Activated CD8-positive, alpha-beta T cell treated with anti-CD3 and anti-CD28 coated beads for 36 hours (primary cell): ENCODE results near the gene SPEF2. TPM values are rescaled to one million over a fixed set of nuclear protein-coding genes. Genes with fewer than 3 reads are reported as not detected.

Experiments used
- ATAC-seq: fragments of 200-7000 bp; cut with Tn5 transposase; one replicate; pipeline ENCODE4 v1.10.0; 2021; ENCODE audit warnings: mild to moderate bottlenecking, moderate library complexity
- CTCF ChIA-PET: fragments of 350-600 bp; sonication (Branson Sonifier 250); formaldehyde crosslinking; loops from one replicate; lab custom pipeline; 2021; ENCODE audit warnings: antibody characterized with exemption; lab: Charles Lee
- POLR2A ChIA-PET: fragments of 350-600 bp; sonication (Branson Sonifier 250); formaldehyde crosslinking; loops from one replicate; lab custom pipeline; 2021; ENCODE audit warnings: antibody characterized with exemption; lab: Charles Lee
- DNase-seq: peaks from one replicate; pipeline ENCODE4 v3.0.0-alpha.2; 2020
- H3K27ac Mint-ChIP-seq: one replicate; pipeline ENCODE4 v1.8.0; 2021; ENCODE audit warnings: mild to moderate bottlenecking, mixed read lengths
- H3K27me3 Mint-ChIP-seq: one replicate; pipeline ENCODE4 v1.8.0; 2021; ENCODE audit warnings: mixed read lengths
- H3K36me3 Mint-ChIP-seq: one replicate; pipeline ENCODE4 v1.8.0; 2021; ENCODE audit warnings: low read depth, mixed read lengths
- H3K4me1 Mint-ChIP-seq: one replicate; pipeline ENCODE4 v1.8.0; 2021; ENCODE audit warnings: low read depth, mixed read lengths
- H3K4me3 Mint-ChIP-seq: one replicate; pipeline ENCODE4 v1.8.0; 2021; ENCODE audit warnings: mild to moderate bottlenecking, moderate library complexity, mixed read lengths
- H3K9me3 Mint-ChIP-seq: one replicate; pipeline ENCODE4 v1.8.0; 2021; ENCODE audit warnings: mixed read lengths
- intact Hi-C: fragments of 100-400 bp; cut with micrococcal nuclease; formaldehyde crosslinking; loops from one replicate; pipeline ENCODE4 v1.10.0; 2022
- total RNA-seq, 2 experiments: library from RNA; stranded (reverse); gene quantifications; one replicate each; pipeline ENCODE4 v1.2.3, GENCODE V29; 2021
- TF ChIP-seq, protein P1 (sequence below): fragments of 200-600 bp; IDR thresholded peaks from one replicate; pipeline ENCODE4 v1.8.0; 2022; ENCODE audit warnings: antibody characterized with exemption, mild to moderate bottlenecking

Gene SPEF2
- total RNA-seq, 2 experiments from 2014 or later: 8.4 to 9.9 TPM

DNA sequence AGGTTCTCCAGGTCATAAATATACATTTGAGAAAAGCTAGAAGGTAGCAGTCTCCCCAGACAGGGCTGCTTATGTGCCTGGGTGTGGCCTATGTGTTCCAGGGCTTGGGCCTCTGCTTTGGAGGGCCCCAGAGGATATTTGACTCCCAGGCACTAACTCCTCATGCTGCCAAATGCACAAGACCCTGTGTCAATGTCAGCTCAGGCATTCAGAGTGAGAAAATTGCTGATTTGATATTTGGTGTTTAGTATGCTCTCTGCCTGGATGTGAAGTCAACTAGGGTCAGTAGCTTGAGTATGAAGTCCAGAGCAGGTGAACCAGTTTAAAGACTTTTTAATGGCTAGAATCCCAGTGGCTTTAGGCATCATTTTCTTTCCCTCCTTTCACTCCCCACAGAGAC lies 181.5 kb downstream of the SPEF2 start:
- ChIA-PET CTCF (interaction anchor here (1.1 to 1.6 kb wide), 2 partner anchors 18 to 22 kb away, joined by 3 to 4 read pairs; no protein-coding TSS in a partner anchor), POLR2A (interaction anchor here (1.1 to 3.5 kb wide), 4 partner anchors 32 to 127 kb away, joined by 3 to 16 read pairs (median 3); no protein-coding TSS in a partner anchor)
- TF ChIP-seq, protein P1, sequence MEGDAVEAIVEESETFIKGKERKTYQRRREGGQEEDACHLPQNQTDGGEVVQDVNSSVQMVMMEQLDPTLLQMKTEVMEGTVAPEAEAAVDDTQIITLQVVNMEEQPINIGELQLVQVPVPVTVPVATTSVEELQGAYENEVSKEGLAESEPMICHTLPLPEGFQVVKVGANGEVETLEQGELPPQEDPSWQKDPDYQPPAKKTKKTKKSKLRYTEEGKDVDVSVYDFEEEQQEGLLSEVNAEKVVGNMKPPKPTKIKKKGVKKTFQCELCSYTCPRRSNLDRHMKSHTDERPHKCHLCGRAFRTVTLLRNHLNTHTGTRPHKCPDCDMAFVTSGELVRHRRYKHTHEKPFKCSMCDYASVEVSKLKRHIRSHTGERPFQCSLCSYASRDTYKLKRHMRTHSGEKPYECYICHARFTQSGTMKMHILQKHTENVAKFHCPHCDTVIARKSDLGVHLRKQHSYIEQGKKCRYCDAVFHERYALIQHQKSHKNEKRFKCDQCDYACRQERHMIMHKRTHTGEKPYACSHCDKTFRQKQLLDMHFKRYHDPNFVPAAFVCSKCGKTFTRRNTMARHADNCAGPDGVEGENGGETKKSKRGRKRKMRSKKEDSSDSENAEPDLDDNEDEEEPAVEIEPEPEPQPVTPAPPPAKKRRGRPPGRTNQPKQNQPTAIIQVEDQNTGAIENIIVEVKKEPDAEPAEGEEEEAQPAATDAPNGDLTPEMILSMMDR: no peak
- no peaks in the 10 kb centered on the region for H3K27me3 Mint-ChIP-seq
- no peak for DNase-seq
- H3K4me3 Mint-ChIP-seq: no peak overlapping the region
- no peak for ATAC-seq
- H3K36me3 Mint-ChIP-seq: peaks cover 7% of the 10 kb centered on the region
- no peaks in the 10 kb centered on the region for H3K9me3 Mint-ChIP-seq
- peak overlapping the region; percentile 36 for H3K27ac Mint-ChIP-seq
- peaks cover 69% of the 10 kb centered on the region for H3K4me1 Mint-ChIP-seq
- intact Hi-C loops: no loop called here

DNA sequence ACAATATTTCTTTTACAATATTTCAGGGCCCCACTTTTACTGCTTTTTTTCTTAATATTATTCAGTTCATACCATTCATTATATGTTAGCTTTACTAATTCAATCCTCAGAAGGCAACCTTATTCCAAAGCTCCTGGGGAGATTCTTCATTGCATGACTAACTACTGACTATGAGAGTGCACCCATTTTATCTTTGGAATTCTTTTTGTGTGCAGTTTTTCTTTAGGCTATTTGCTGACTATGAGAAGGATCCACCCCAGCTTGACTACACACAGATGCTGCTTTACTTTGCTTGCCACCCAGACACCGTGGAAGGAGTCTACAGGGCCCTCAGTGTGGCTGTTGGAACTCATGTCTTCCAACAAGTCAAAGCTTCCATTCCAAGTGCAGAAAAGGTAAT lies 182.1 kb downstream of the SPEF2 start:
- TF ChIP-seq, protein P1: no peak
- no peaks in the 10 kb centered on the region for H3K27me3 Mint-ChIP-seq
- ATAC-seq (no peak), DNase-seq (no peak)
- ChIA-PET POLR2A (interaction anchor here (1.1 to 3.5 kb wide), 4 partner anchors 32 to 63 kb away, joined by 3 to 16 read pairs (median 3); no protein-coding TSS in a partner anchor), CTCF (interaction anchor here (1.1 kb wide), 1 partner anchor 22 kb away, joined by 4 read pairs; no protein-coding TSS in a partner anchor)
- peaks cover 7% of the 10 kb centered on the region for H3K36me3 Mint-ChIP-seq
- peaks cover 69% of the 10 kb centered on the region for H3K4me1 Mint-ChIP-seq
- H3K4me3 Mint-ChIP-seq: no peak overlapping the region
- intact Hi-C loops: no loop called here
- peak overlapping the region; percentile 36 for H3K27ac Mint-ChIP-seq
- no peaks in the 10 kb centered on the region for H3K9me3 Mint-ChIP-seq

DNA sequence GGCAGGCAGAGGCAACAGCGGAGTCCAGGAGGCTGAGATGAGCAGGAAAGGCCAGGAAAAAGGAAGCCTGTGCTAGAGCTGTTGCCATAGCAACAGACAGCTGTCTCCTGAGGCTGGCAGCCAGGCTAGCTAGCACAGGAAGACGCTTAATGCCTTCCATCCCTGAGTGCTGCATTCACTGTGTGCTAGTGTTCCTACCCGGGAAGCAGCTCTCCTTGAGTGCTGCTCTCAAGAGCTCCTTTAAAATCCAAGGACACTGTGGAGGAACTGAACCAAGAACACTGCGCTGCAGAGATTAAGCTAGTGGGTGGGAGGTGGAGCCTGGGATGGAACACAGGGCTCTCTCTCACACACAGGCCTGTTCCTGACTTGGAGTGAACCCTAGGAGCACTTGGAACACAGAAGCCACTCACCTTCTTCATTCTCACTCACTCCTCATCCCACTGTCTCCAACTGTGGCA lies 185.6 kb downstream of the SPEF2 start:
- ATAC-seq (peak; percentile 43), DNase-seq (no peak)
- H3K36me3 Mint-ChIP-seq: peaks cover 10% of the 10 kb centered on the region
- CTCF ChIA-PET: interaction anchor here (1.8 to 2.1 kb wide), 2 partner anchors 10 to 121 kb away, joined by 7 to 13 read pairs; no protein-coding TSS in a partner anchor
- peak overlapping the region; percentile 69 for H3K27ac Mint-ChIP-seq
- H3K9me3 Mint-ChIP-seq: no peaks in the 10 kb centered on the region
- H3K27me3 Mint-ChIP-seq: no peaks in the 10 kb centered on the region
- H3K4me3 Mint-ChIP-seq: no peak overlapping the region
- peaks cover 65% of the 10 kb centered on the region for H3K4me1 Mint-ChIP-seq
- TF ChIP-seq, protein P1: no peak
- intact Hi-C loops: no loop called here
- POLR2A ChIA-PET: interaction anchor here (1.2 to 2.7 kb wide), 5 partner anchors 9 to 53 kb away, joined by 6 to 26 read pairs (median 7); partner anchors contain the start of gene IL7R

DNA sequence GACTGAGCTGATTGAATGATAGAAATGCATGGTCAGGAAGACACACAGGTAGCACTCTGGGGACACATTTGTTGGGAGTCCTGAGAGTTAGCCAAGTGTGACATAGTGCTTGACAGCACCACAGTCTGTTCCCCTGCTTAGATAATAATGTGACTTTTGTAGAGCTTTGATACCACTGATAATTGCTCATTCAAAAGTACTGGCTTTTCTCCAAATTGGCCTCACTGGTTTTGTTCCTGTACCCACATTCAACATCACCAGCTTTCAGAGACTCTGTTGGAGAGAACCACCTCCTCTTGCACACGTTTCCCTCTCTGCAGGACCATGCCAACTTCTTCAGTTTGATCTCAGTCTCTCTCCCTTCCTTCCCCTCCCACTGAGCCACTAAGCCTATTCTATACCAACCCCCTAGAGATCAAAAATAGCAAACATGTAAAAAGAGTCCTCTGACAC lies 186.6 kb downstream of the SPEF2 start:
- H3K9me3 Mint-ChIP-seq: peaks cover under 1% of the 10 kb centered on the region
- ChIA-PET CTCF (interaction anchor here (1.2 to 2.1 kb wide), 3 partner anchors 11 to 120 kb away, joined by 3 to 13 read pairs (median 7); no protein-coding TSS in a partner anchor), POLR2A (interaction anchor here (0.9 to 2.7 kb wide), 8 partner anchors 9 to 63 kb away, joined by 3 to 26 read pairs (median 7); partner anchors contain the start of gene IL7R)
- DNase-seq (no peak), ATAC-seq (peak; percentile 48)
- H3K27me3 Mint-ChIP-seq: no peaks in the 10 kb centered on the region
- TF ChIP-seq, protein P1: no peak
- peak overlapping the region; percentile 65 for H3K27ac Mint-ChIP-seq
- H3K4me1 Mint-ChIP-seq: peaks cover 64% of the 10 kb centered on the region
- H3K36me3 Mint-ChIP-seq: peaks cover 12% of the 10 kb centered on the region
- H3K4me3 Mint-ChIP-seq: no peak overlapping the region
- intact Hi-C loops: no loop called here

DNA sequence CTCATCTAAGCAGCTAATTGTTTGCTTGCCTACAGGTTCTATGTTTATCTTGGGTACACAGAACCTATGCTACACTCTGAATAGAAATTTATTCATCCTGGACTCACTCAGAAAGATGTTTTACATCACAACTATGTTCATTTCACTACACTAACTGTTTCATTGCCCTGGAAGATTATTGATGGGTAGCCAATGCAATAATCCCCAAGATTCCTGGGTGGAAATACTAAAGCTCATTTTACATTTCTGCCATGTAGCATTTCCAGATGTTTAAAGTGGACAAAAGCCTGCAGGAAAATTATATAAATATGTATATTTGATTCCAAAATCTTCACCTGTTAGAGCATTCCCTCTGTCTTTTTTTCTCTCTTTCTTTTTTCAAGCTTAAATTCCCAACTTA lies 187.2 kb downstream of the SPEF2 start:
- Mint-ChIP-seq H3K36me3 (peaks cover 15% of the 10 kb centered on the region), H3K27me3 (no peaks in the 10 kb centered on the region), H3K4me1 (peaks cover 69% of the 10 kb centered on the region), H3K27ac (peak overlapping the region; percentile 65), H3K9me3 (peaks cover 3% of the 10 kb centered on the region), H3K4me3 (no peak overlapping the region)
- DNase-seq (no peak), ATAC-seq (no peak)
- POLR2A ChIA-PET: interaction anchor here (0.9 to 2.7 kb wide), 7 partner anchors 8 to 64 kb away, joined by 3 to 26 read pairs (median 7); partner anchors contain the start of gene IL7R
- intact Hi-C loops: no loop called here
- CTCF ChIA-PET: interaction anchor here (1.1 to 2.1 kb wide), 3 partner anchors 11 to 28 kb away, joined by 3 to 13 read pairs (median 5); no protein-coding TSS in a partner anchor
- TF ChIP-seq, protein P1: no peak
